GM06990 (cell line): ENCODE data around the gene AUTS2.

Source experiments
- DNase-seq: peaks from one replicate; pipeline ENCODE4 v3.0.0-alpha.2; 2011; ENCODE audit not compliant: insufficient read length; ENCODE audit errors: extremely low read depth
- H3K27me3 ChIP-seq: replicated peaks from 2 replicates; pipeline ENCODE4 v1.6.0; 2011; ENCODE audit warnings: low read length; ENCODE audit not compliant: control insufficient read depth, insufficient read depth
- H3K36me3 ChIP-seq: 2 replicates; pipeline ENCODE4 v1.5.1; 2011; ENCODE audit warnings: low read length; ENCODE audit not compliant: control insufficient read depth, insufficient read depth
- H3K4me3 ChIP-seq: replicated peaks from 2 replicates; pipeline ENCODE4 v1.5.1; 2011; ENCODE audit warnings: low read depth, mild to moderate bottlenecking, control low read depth, low read length
- CTCF ChIP-seq: IDR thresholded peaks from 2 replicates; pipeline ENCODE4 v1.5.1; 2011; ENCODE audit warnings: low read length, control low read depth, mild to moderate bottlenecking, inconsistent platforms; ENCODE audit not compliant: insufficient read depth, poor library complexity, severe bottlenecking

The AUTS2 gene

GRCh38 chr7:69847921-69848612, 249.8 kb downstream of the AUTS2 start:
- no peak overlapping the region for H3K4me3 ChIP-seq
- no peaks in the 10 kb centered on the region for H3K36me3 ChIP-seq
- TF ChIP-seq CTCF: no peak
- no peaks in the 10 kb centered on the region for H3K27me3 ChIP-seq
- no peak for DNase-seq

DNA sequence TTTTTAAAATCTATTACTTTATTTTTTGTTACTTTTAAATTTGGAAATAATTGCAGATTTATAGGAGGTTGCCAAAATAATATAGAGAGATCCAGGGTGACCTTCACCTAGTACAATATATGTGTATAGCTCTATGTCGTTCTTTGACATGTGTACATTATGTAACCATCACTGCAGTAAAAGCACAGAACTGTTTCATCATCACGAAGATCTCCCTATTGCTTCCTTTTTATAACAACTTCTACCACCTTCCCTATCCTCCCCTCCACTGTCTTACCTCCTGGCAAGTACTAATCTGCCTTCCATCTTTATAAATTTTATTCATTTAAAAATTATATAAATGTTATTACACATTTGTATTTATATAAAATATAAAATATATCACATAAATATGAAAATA, 251.0 kb downstream of the AUTS2 start:
- H3K4me3 ChIP-seq: no peak overlapping the region
- DNase-seq: no peak
- no peaks in the 10 kb centered on the region for H3K27me3 ChIP-seq
- no peaks in the 10 kb centered on the region for H3K36me3 ChIP-seq
- no peak for TF ChIP-seq CTCF

- no peak for DNase-seq
These were observed 258.7 kb downstream of the AUTS2 start for GRCh38 chr7:69857014-69857413.

GRCh38 chr7:69858471-69858870, 260.2 kb downstream of the AUTS2 start:
- TF ChIP-seq CTCF: no peak
- DNase-seq: no peak
- Histone ChIP-seq H3K27me3 (no peaks in the 10 kb centered on the region), H3K4me3 (no peak overlapping the region; the same call in 1 of the 2 replicates), H3K36me3 (no peaks in the 10 kb centered on the region)

More at GRCh38 chr7:69857014-69857413, 258.7 kb downstream of the AUTS2 start:
- no peaks in the 10 kb centered on the region for H3K36me3 ChIP-seq
- no peak for TF ChIP-seq CTCF
- no peak overlapping the region for H3K4me3 ChIP-seq
- H3K27me3 ChIP-seq: no peaks in the 10 kb centered on the region

DNA sequence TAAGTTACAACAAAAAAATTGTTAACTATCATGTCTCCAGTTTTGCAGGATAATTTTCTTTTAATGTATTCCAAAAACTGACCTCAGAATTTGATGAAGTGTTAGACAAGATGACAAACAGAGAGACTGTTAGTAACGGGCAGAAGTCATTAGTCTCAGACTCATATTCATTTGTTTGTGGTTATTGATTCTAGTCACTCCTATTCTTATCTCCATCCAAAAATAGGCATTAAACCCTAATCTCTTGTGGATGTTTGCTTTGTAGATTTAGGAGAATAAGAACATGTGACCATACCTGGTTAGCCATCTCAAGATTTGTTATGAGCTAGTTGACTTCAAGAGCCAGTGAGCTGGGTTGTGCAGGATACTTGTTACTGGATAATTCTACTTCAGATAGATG, 261.1 kb downstream of the AUTS2 start:
- no peak for TF ChIP-seq CTCF
- peak; percentile 47 for DNase-seq

GRCh38 chr7:69860486-69860885, 262.2 kb downstream of the AUTS2 start:
- no peak for TF ChIP-seq CTCF
- Histone ChIP-seq H3K36me3 (no peaks in the 10 kb centered on the region), H3K27me3 (no peaks in the 10 kb centered on the region), H3K4me3 (no peak overlapping the region)
- no peak for DNase-seq

More for the DNA sequence above, 261.1 kb downstream of the AUTS2 start:
- Histone ChIP-seq H3K36me3 (no peaks in the 10 kb centered on the region), H3K27me3 (no peaks in the 10 kb centered on the region), H3K4me3 (no peak overlapping the region)
